WTC11 (cell line): ENCODE data around the gene IGSF9. TPM values are rescaled to one million over a fixed set of nuclear protein-coding genes. Genes with fewer than 3 reads are reported as not detected.

Experiments
- ATAC-seq: fragments of 200-7000 bp; cut with Tn5 transposase; 2 replicates; pipeline ENCODE4 v1.10.0; 2021; ENCODE audit warnings: mild to moderate bottlenecking, moderate library complexity
- CTCF ChIA-PET: fragments of 300-600 bp; sonication (Branson Sonifier 250); formaldehyde crosslinking; loops from one replicate; lab custom pipeline; 2021; ENCODE audit warnings: antibody characterized with exemption; lab: Charles Lee
- POLR2A ChIA-PET: fragments of 350-600 bp; sonication (Branson Sonifier 250); formaldehyde crosslinking; loops from one replicate; lab custom pipeline; 2021; ENCODE audit warnings: antibody characterized with exemption; lab: Charles Lee
- DNase-seq: peaks from one replicate; pipeline ENCODE4 v3.0.0; 2021; ENCODE audit warnings: low spot score
- H3K27ac Mint-ChIP-seq: 2 replicates; pipeline ENCODE4 v1.8.0; 2021; ENCODE audit warnings: mixed read lengths
- H3K27me3 Mint-ChIP-seq: 2 replicates; pipeline ENCODE4 v1.8.0; 2021; ENCODE audit warnings: low read depth, mild to moderate bottlenecking, moderate library complexity, mixed read lengths
- H3K36me3 Mint-ChIP-seq: 2 replicates; pipeline ENCODE4 v1.8.0; 2021; ENCODE audit warnings: mixed read lengths
- H3K4me1 Mint-ChIP-seq: 2 replicates; pipeline ENCODE4 v1.8.0; 2022; ENCODE audit warnings: mixed read lengths
- H3K4me3 Mint-ChIP-seq: 2 replicates; pipeline ENCODE4 v1.8.0; 2021; ENCODE audit warnings: mild to moderate bottlenecking, moderate library complexity, mixed read lengths
- H3K9me3 Mint-ChIP-seq: 2 replicates; pipeline ENCODE4 v1.8.0; 2021; ENCODE audit warnings: mixed read lengths
- E2F1 ChIP-seq: sonication (generic); formaldehyde crosslinking; IDR thresholded peaks from 2 replicates; pipeline ENCODE4 v1.8.0; 2022; ENCODE audit warnings: mild to moderate bottlenecking, missing genetic modification reagents
- ERG ChIP-seq: fragments of 250-450 bp; sonication (Bioruptor Pico); IDR thresholded peaks from 2 replicates; pipeline ENCODE4 v1.8.0; 2021; ENCODE audit warnings: mild to moderate bottlenecking
- GTF2I ChIP-seq: fragments of 250-450 bp; sonication (Bioruptor Pico); conservative IDR thresholded peaks from 2 replicates; pipeline ENCODE4 v1.4.0; 2021; ENCODE audit warnings: mild to moderate bottlenecking
- HMGA2 ChIP-seq: fragments of 250-450 bp; sonication (Bioruptor Pico); IDR thresholded peaks from 2 replicates; pipeline ENCODE4 v1.4.0; 2021; ENCODE audit warnings: mild to moderate bottlenecking, moderate library complexity
- JAZF1 ChIP-seq: fragments of 250-450 bp; sonication (Bioruptor Pico); IDR thresholded peaks from 2 replicates; pipeline ENCODE4 v1.9.0; 2021; ENCODE audit warnings: moderate library complexity, mild to moderate bottlenecking, inconsistent platforms
- NR3C1 ChIP-seq: sonication (generic); formaldehyde crosslinking; conservative IDR thresholded peaks from 2 replicates; pipeline ENCODE4 v1.8.1; 2023; ENCODE audit warnings: low read depth, mild to moderate bottlenecking, missing genetic modification reagents
- RORB ChIP-seq: fragments of 250-450 bp; sonication (Bioruptor Pico); IDR thresholded peaks from 2 replicates; pipeline ENCODE4 v1.9.0; 2021; ENCODE audit warnings: mild to moderate bottlenecking
- SMAD4 ChIP-seq: sonication (generic); formaldehyde crosslinking; IDR thresholded peaks from 2 replicates; pipeline ENCODE4 v1.8.0; 2022; ENCODE audit warnings: mild to moderate bottlenecking, missing genetic modification reagents
- SP1 ChIP-seq: sonication (generic); formaldehyde crosslinking; conservative IDR thresholded peaks from 2 replicates; pipeline ENCODE4 v1.8.1; 2022; ENCODE audit warnings: missing genetic modification reagents
- ZBTB43 ChIP-seq: sonication (generic); formaldehyde crosslinking; IDR thresholded peaks from 2 replicates; pipeline ENCODE4 v1.8.1; 2023; ENCODE audit warnings: mild to moderate bottlenecking, missing genetic modification reagents
- ZNF219 ChIP-seq: sonication (generic); formaldehyde crosslinking; IDR thresholded peaks from 2 replicates; pipeline ENCODE4 v1.8.0; 2023; ENCODE audit warnings: missing genetic modification reagents, mild to moderate bottlenecking, borderline replicate concordance
- ZNF263 ChIP-seq: sonication (generic); formaldehyde crosslinking; IDR thresholded peaks from 2 replicates; pipeline ENCODE4 v1.8.1; 2022; ENCODE audit warnings: low read depth, mild to moderate bottlenecking, moderate library complexity, missing genetic modification reagents
- ZNF317 ChIP-seq: sonication (generic); formaldehyde crosslinking; IDR thresholded peaks from 2 replicates; pipeline ENCODE4 v1.8.1; 2023; ENCODE audit warnings: low read depth, mild to moderate bottlenecking, moderate library complexity, missing genetic modification reagents, borderline replicate concordance
- ZNF425 ChIP-seq: fragments of 250-450 bp; sonication (Bioruptor Pico); conservative IDR thresholded peaks from 2 replicates; pipeline ENCODE4 v1.9.0; 2021; ENCODE audit warnings: mild to moderate bottlenecking
- ZNF532 ChIP-seq: fragments of 250-450 bp; sonication (Bioruptor Pico); IDR thresholded peaks from 2 replicates; pipeline ENCODE4 v1.9.0; 2021; ENCODE audit warnings: mild to moderate bottlenecking, borderline replicate concordance
- total RNA-seq: library from RNA; stranded (reverse); gene quantifications from 3 replicates; pipeline ENCODE4 v1.2.3, GENCODE V29; 2021

Gene IGSF9
- total RNA-seq, 1 experiment from 2014 or later: 16.4 TPM

- H3K36me3 Mint-ChIP-seq: peaks cover 5% of the 10 kb centered on the region; the same call in 1 of the 2 replicates
- DNase-seq (no peak), ATAC-seq (no peak)
- peaks cover 43% of the 10 kb centered on the region for H3K4me1 Mint-ChIP-seq
- H3K4me3 Mint-ChIP-seq: peak overlapping the region; percentile 89
- no peaks in the 10 kb centered on the region; the same call in 1 of the 2 replicates for H3K27me3 Mint-ChIP-seq
- CTCF ChIA-PET: interaction anchor here (1.5 to 5.8 kb wide), 2 partner anchors 63 to 140 kb away, joined by 3 to 100 read pairs; no protein-coding TSS in a partner anchor
- POLR2A ChIA-PET: interaction anchor here (2.9 kb wide), 1 partner anchor 64 kb away, joined by 7 read pairs; no protein-coding TSS in a partner anchor
- no peaks in the 10 kb centered on the region for H3K9me3 Mint-ChIP-seq
- H3K27ac Mint-ChIP-seq: no peak overlapping the region
- TF ChIP-seq ZBTB43 (no peak), ZNF263 (CRISPR knock-in tag) (no peak), JAZF1 (CRISPR knock-in tag) (no peak), ERG (CRISPR knock-in tag) (no peak), ZNF317 (no peak), SP1 (CRISPR knock-in tag) (no peak)
These were observed 1.3 kb downstream of the IGSF9 start for GRCh38 chr1:159943908-159944622.

- no peaks in the 10 kb centered on the region for H3K27me3 Mint-ChIP-seq
- DNase-seq: no peak
- peaks cover 5% of the 10 kb centered on the region; the same call in 1 of the 2 replicates for H3K36me3 Mint-ChIP-seq
- peaks cover 45% of the 10 kb centered on the region for H3K4me1 Mint-ChIP-seq
- TF ChIP-seq HMGA2 (CRISPR knock-in tag) (no peak), ZNF219 (CRISPR knock-in tag) (no peak), ZNF532 (no peak), GTF2I (CRISPR knock-in tag) (no peak), RORB (CRISPR knock-in tag) (no peak), SMAD4 (no peak), NR3C1 (CRISPR knock-in tag) (no peak)
- H3K4me3 Mint-ChIP-seq: no peak overlapping the region
- ATAC-seq: no peak
- H3K27ac Mint-ChIP-seq: no peak overlapping the region
- POLR2A ChIA-PET: no interaction called here
- H3K9me3 Mint-ChIP-seq: no peaks in the 10 kb centered on the region
- CTCF ChIA-PET: interaction anchor here (5.8 kb wide), 1 partner anchor 63 kb away, joined by 100 read pairs; no protein-coding TSS in a partner anchor
These were observed 2.2 kb downstream of the IGSF9 start for GRCh38 chr1:159943278-159943640.

GRCh38 chr1:159942632-159943277 is 2.7 kb downstream of the IGSF9 start:
- Mint-ChIP-seq H3K4me3 (no peak overlapping the region), H3K4me1 (peaks cover 49% of the 10 kb centered on the region), H3K27ac (no peak overlapping the region), H3K9me3 (no peaks in the 10 kb centered on the region), H3K27me3 (no peaks in the 10 kb centered on the region), H3K36me3 (peaks cover 5% of the 10 kb centered on the region; the same call in 1 of the 2 replicates)
- DNase-seq: no peak
- POLR2A ChIA-PET: no interaction called here
- CTCF ChIA-PET: interaction anchor here (5.8 kb wide), 1 partner anchor 64 kb away, joined by 100 read pairs; no protein-coding TSS in a partner anchor
- ATAC-seq: no peak
- no peak for TF ChIP-seq SP1 (CRISPR knock-in tag)
- no peak for TF ChIP-seq ZNF425 (CRISPR knock-in tag)
- no peak for TF ChIP-seq ZNF532
- TF ChIP-seq E2F1 (CRISPR knock-in tag): no peak
